ENCODE data around the gene ENG.
A peak's percentile ranks its signal among the peaks of the same experiment; 100 is the strongest.

The ENG gene

DNA sequence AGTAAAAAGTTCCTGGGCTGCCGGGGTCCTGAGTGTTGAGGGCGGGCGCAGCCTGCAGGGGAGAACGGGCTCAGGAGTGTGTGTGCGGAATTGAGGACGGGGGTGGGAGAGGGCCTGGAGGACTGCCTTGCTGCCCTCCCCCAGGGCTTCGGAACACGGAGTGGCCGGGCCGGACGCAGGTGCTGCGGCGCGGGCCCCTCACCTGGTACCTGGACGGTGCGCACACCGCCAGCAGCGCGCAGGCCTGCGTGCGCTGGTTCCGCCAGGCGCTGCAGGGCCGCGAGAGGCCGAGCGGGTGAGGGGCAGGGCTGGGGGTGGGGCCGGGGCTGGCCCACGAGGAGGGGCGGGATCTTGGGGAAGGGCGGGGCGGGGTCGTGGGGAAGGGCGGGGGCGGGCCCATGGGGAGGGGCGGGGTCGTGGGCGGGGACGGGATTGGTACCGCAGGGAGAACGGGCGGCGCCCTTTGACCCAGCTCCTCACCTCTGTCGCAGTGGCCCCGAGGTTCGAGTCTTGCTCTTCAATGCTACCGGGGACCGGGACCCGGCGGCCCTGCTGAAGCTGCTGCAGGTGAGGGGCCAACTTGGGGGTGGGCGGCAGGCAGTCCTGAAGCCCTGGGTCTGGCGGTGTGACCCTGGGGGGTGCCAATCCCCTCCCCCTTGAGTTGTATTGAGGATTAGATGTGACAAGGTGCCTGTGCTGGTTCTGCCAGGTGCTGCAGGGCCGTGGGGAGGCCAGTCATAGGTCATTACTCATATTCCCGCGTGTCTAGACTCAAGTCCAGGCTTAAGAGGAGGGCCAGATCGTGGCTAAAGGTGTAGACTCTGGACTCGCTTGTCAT lies 44.7 kb downstream of the ENG start:
- H3K4me3 ChIP-seq (ENCODE audit: low read depth, low read length): no peak overlapping the region
- TF ChIP-seq, protein P1, sequence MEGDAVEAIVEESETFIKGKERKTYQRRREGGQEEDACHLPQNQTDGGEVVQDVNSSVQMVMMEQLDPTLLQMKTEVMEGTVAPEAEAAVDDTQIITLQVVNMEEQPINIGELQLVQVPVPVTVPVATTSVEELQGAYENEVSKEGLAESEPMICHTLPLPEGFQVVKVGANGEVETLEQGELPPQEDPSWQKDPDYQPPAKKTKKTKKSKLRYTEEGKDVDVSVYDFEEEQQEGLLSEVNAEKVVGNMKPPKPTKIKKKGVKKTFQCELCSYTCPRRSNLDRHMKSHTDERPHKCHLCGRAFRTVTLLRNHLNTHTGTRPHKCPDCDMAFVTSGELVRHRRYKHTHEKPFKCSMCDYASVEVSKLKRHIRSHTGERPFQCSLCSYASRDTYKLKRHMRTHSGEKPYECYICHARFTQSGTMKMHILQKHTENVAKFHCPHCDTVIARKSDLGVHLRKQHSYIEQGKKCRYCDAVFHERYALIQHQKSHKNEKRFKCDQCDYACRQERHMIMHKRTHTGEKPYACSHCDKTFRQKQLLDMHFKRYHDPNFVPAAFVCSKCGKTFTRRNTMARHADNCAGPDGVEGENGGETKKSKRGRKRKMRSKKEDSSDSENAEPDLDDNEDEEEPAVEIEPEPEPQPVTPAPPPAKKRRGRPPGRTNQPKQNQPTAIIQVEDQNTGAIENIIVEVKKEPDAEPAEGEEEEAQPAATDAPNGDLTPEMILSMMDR (IDR thresholded peaks at IDR 0.05; ENCODE audit: low read depth, low read length): no peak
- H3K9me3 ChIP-seq: no peaks in the 10 kb centered on the region
- H3K4me1 ChIP-seq: no peaks in the 10 kb centered on the region; the same call in 1 of the 2 replicates
- H3K36me3 ChIP-seq: peaks cover 20% of the 10 kb centered on the region
- DNase-seq: peak; percentile 59
- no peaks in the 10 kb centered on the region for H3K27me3 ChIP-seq

DNA sequence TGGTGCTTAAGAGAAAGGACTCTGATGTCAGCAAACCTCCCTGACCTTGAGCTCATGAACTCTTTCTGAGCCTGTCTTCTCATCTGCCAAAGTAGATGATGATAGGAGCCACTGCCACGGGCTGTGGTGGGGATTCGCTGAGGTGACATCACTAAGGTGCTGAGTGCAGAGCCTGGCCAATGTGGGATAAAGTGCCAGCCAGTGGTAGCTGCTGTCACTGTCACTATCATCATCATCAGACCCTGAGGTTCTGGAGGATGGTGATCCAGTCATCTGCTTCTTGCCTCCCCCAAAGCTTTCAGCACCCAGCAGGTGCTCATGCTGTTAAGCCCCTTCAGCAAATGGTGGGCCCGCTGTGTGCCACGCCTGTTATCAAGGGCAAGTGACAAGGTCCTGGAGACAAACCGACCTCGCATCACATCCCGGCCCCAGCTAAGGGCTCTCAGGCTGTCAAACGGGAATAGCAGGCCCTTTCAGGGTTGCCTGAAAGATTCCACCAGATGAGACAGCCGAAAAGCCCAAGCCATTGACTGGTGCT lies 45.4 kb downstream of the ENG start:
- H3K4me3 ChIP-seq (ENCODE audit: low read depth, low read length): no peak overlapping the region
- H3K9me3 ChIP-seq: no peaks in the 10 kb centered on the region
- H3K27me3 ChIP-seq: no peaks in the 10 kb centered on the region
- peaks cover 22% of the 10 kb centered on the region for H3K36me3 ChIP-seq
- H3K4me1 ChIP-seq: no peaks in the 10 kb centered on the region; the same call in 1 of the 2 replicates
- no peak for DNase-seq
- TF ChIP-seq, protein P1 (IDR thresholded peaks at IDR 0.05; ENCODE audit: low read depth, low read length): no peak

DNA sequence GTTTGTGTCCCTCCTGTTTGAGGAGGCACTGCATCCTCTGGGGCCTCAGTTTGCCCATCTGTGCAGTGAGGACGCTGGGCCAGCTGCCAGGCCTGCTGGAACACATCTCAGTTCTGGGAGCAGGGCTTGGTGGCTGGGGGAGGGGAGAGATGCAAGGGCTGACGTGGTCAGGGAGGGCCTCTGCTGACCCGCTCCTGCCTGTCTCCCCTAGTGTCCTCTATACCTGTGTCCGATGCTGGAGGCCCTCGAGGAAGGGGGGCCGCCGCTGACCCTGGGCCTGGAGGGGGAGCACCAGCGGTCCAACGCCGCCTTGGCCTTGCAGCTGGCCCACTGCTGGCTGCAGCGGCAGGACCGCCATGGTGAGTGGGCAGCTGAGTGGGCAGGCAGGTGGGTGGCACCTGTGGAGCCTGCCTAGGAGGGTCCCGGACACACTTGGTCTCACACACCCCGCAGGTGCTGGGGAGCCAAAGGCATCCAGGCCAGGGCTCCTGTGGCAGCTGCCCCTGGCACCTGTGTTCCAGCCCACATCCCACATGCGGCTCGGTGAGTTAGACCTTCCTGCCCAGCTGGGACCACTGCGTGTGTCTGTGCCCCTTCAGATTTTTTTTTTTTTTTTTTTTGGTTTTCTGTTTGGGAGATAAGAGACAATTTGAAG lies 46.0 kb downstream of the ENG start:
- Histone ChIP-seq H3K27me3 (no peaks in the 10 kb centered on the region), H3K36me3 (peaks cover 16% of the 10 kb centered on the region), H3K9me3 (no peaks in the 10 kb centered on the region), H3K4me1 (no peaks in the 10 kb centered on the region; the same call in 1 of the 2 replicates), H3K4me3 (ENCODE audit: low read depth, low read length) (no peak overlapping the region)
- TF ChIP-seq, protein P1 (IDR thresholded peaks at IDR 0.05; ENCODE audit: low read depth, low read length): no peak
- DNase-seq: no peak

DNA sequence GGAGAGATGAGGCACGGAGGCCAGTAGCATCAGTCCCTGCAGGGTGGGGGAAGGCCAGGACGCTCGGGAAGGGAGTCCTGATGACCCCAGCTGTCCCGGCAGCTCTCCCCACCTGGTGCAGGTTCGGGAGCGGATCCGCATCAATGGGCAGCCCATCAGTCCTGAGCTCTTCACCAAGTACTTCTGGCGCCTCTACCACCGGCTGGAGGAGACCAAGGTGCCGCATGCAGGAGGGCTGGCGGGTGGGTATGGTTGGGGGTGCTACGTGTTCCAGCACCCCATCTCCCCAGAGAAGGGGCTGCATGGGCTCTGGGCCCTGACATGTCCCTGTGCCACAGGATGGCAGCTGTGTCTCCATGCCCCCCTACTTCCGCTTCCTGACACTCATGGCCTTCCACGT lies 47.6 kb downstream of the ENG start:
- TF ChIP-seq, protein P1 (IDR thresholded peaks at IDR 0.05; ENCODE audit: low read depth, low read length): no peak
- no peaks in the 10 kb centered on the region; the same call in 1 of the 2 replicates for H3K4me1 ChIP-seq
- no peak overlapping the region for H3K4me3 ChIP-seq (ENCODE audit: low read depth, low read length)
- no peaks in the 10 kb centered on the region for H3K27me3 ChIP-seq
- no peak for DNase-seq
- H3K9me3 ChIP-seq: no peaks in the 10 kb centered on the region
- H3K36me3 ChIP-seq: peaks cover 8% of the 10 kb centered on the region

DNA sequence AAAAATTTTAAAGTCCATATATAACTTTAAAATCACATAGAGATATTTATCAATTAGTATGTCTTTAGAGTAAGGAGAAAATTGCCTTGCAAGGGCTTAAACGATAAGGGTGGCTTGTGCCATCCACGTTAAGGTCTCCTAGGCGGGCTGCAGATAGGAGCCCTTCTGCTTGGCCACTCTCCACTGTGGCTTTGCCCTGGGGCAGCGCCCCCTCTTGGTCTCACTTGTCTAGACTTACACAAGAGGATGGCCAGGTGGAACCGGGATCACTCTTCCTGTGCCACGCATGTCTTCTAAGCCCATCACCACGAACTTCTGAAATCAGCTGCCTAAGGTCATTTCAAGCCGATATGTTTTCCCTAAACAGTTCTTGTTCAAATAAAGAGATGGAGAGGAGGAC lies 48.8 kb downstream of the ENG start:
- peak; percentile 75 for DNase-seq
- peaks cover 8% of the 10 kb centered on the region for H3K36me3 ChIP-seq
- H3K4me3 ChIP-seq (ENCODE audit: low read depth, low read length): no peak overlapping the region

More for the DNA sequence above, 48.8 kb downstream of the ENG start:
- no peaks in the 10 kb centered on the region for H3K9me3 ChIP-seq
- H3K4me1 ChIP-seq: no peaks in the 10 kb centered on the region; the same call in 1 of the 2 replicates
- no peaks in the 10 kb centered on the region for H3K27me3 ChIP-seq
- TF ChIP-seq, protein P1 (IDR thresholded peaks at IDR 0.05; ENCODE audit: low read depth, low read length): peak; percentile 55
